ENCODE data around the gene WDR90.

WDR90 gene

GRCh38 chr16:620700-621525 lies 28.3 kb upstream of the WDR90 start:
- no peak overlapping the region for H3K4me3 ChIP-seq (ENCODE audit: low read length)
- no peak for TF ChIP-seq ZNF274 (IDR thresholded peaks at IDR 0.05; ENCODE audit: low read depth, low read length)

DNA sequence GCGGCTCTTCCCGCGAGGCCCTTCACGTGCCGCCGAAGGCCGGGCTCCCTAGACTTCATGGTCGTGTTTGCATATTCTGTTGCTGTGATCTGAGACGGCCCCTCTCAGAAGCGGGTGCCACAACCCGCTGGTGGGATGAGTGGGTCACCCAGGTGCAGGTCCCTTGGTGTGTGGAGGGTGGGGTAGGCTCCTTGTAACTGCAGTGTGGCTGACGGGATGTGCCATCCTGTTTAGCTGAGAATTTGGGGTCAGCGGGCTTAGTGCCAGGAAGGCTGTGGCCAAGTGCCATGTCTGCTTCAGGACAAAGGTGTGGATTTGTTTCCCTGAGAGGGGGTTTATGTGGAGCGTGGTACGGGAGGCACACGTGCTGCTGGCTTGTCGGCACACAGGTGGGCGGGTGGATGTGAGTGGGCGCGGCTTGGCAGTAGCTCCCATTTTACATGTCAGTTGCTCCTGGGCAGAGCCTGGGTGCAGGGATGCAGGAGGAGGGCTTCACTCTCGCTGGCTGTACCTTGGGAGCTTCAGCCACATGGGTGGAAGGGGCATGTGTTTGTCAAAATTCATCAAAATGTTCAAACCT lies 27.5 kb upstream of the WDR90 start:
- no peak for TF ChIP-seq ZNF274 (IDR thresholded peaks at IDR 0.05; ENCODE audit: low read depth, low read length)
- no peak overlapping the region for H3K4me3 ChIP-seq (ENCODE audit: low read length)

DNA sequence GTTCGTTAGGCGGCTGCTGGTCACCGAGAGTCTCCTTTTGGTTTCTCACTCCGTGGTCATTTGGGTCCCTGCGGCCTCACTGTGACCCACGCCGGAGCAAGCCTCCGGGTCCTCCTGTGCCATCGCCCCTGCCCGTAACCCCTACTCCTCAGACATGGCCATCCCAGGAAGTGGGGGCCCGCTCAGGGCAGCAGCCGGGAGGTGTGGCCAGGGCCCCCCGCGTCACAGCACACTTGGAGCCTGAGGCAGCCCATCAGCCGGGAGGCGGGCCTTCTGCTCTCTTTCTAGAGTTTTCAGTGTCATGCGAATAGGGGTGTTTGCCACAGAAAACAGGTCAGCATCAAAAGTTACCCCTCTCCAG lies 26.3 kb upstream of the WDR90 start:
- no peak for TF ChIP-seq ZNF274 (IDR thresholded peaks at IDR 0.05; ENCODE audit: low read depth, low read length)
- H3K4me3 ChIP-seq (ENCODE audit: low read length), result no peak overlapping the region

GRCh38 chr16:624526-625070 lies 24.6 kb upstream of the WDR90 start:
- no peak for TF ChIP-seq ZNF274 (IDR thresholded peaks at IDR 0.05; ENCODE audit: low read depth, low read length)
- no peak overlapping the region for H3K4me3 ChIP-seq (ENCODE audit: low read length)

DNA sequence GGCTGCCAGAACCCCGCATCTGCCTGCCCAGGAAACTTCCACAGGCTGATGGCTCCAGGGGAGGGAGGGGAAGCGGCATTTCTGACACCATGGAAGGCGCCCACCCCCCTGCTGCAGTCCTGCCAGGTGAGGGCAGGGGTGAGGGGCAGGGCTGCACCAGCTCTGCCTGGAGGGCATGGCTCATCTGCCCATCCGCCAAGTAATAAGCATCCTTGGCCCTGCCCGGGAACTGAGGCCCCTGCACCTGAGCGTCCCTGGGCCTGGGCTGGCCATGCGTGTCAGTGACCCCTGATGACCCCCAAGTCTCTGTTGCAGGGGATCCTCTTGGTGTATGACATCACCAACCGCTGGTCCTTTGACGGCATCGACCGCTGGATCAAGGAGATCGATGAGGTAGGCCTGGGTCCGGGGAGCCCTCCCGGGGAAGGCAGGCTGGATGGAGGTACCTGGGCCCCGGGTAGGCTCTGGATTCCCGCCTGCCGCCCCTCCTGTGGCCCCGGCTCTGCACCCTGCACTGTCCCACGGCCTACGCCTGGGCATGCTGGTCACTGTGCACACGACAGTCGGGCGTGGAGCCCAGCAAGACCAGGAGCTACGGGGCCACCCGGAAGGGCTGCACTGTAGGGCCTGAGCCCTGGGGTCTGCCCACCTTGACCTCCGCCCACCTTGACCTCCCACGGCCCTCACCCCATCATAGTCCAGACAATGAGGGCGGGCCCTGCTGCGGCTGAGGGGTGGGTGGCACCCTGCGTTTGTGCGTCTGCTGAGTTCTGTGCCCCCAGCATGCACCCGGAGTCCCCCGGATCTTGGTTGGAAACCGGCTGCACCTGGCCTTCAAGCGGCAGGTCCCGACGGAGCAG lies 23.8 kb upstream of the WDR90 start:
- no peak overlapping the region for H3K4me3 ChIP-seq (ENCODE audit: low read length)
- TF ChIP-seq ZNF274 (IDR thresholded peaks at IDR 0.05; ENCODE audit: low read depth, low read length), result no peak

GRCh38 chr16:625977-626765 lies 23.0 kb upstream of the WDR90 start:
- no peak overlapping the region for H3K4me3 ChIP-seq (ENCODE audit: low read length)
- no peak for TF ChIP-seq ZNF274 (IDR thresholded peaks at IDR 0.05; ENCODE audit: low read depth, low read length)

- H3K4me3 ChIP-seq (ENCODE audit: low read length), result no peak overlapping the region
- TF ChIP-seq ZNF274 (IDR thresholded peaks at IDR 0.05; ENCODE audit: low read depth, low read length), result no peak
Measured at GRCh38 chr16:626787-627453, 22.2 kb upstream of the WDR90 start.

- H3K4me3 ChIP-seq (ENCODE audit: low read length), result no peak overlapping the region
- no peak for TF ChIP-seq ZNF274 (IDR thresholded peaks at IDR 0.05; ENCODE audit: low read depth, low read length)
Measured at GRCh38 chr16:627454-628239, 21.5 kb upstream of the WDR90 start.

DNA sequence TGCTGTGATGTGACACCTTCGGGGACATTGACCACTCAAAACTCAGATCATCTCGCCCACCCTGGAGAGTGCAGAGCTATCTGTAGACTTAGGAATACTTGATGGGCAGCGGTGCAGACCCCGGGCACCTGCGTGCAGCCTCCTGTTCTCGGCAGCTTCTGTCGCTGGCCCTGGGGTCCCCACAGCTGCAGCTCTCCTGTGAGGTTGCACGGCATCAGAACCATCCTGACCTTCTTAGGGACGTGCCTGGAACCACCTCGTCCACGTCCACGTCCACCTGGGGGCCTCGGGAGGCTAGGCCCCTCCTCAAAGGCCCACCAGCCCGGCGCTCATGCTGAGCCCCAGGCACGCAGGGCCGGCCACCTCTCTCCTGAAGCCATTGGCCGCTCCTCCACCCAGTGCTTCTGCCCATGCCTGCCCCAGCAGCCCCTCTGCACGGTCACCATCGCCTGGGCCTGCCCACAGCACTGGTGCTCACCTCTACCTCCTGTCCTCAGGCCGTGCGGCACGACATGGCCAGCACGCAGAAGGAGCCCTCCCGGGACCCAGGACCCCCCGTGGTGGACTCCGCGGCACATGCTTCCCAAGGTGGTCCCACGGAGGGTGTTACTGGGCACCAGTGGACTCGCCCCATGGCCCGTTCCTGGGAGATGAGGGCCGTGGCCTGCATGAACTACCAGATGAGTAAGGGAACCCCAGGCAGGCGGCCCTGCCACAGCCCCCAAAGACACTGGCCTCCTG lies 20.7 kb upstream of the WDR90 start:
- no peak overlapping the region for H3K4me3 ChIP-seq (ENCODE audit: low read length)
- no peak for TF ChIP-seq ZNF274 (IDR thresholded peaks at IDR 0.05; ENCODE audit: low read depth, low read length)

DNA sequence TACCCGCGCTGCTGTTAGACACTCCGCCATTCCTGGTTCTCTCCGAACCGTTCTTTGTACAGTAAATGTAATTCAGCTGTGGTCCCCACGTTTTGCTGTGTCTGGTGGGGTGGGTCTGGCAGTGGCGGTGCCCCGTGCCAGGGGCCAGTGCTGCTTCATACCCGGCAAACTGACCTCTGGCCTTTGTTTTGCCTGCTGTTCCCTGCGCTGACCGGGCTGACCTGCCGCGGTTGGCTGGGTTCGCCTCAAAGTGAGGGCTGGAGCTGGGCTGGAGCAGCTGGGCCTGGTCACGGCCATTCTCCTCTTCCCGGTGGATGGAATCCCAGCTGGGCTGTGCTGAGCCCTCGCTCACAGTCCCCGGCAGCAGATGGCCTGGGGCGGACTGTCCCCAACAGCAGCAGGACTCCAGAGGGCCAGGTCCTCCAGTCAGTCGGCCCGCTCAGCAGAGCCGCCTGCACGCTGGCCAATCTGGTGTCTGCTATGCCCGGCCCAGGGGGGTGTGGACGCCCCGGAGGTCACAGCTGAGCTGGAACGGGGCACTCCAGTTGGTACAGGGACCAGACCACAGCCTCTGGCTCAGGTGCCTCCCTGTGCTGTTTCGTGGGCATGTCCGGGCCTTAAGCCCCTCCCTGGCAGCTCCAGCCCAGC lies 19.9 kb upstream of the WDR90 start:
- H3K4me3 ChIP-seq (ENCODE audit: low read length), result no peak overlapping the region
- TF ChIP-seq ZNF274 (IDR thresholded peaks at IDR 0.05; ENCODE audit: low read depth, low read length), result no peak

- TF ChIP-seq ZNF274 (IDR thresholded peaks at IDR 0.05; ENCODE audit: low read depth, low read length), result no peak
- H3K4me3 ChIP-seq (ENCODE audit: low read length), result no peak overlapping the region
Measured at GRCh38 chr16:629833-630248, 19.3 kb upstream of the WDR90 start.
